ENCODE data around the gene CDH10. TPM values are rescaled to one million over a fixed set of nuclear protein-coding genes. Genes with fewer than 3 reads are reported as not detected.

The CDH10 gene
- polyA plus RNA-seq, 3 donors, result not detected

GRCh38 chr5:24589566-24589965 is 55.2 kb downstream of the CDH10 start:
- H3K27me3 Mint-ChIP-seq (ENCODE audit: low read depth in 3 of 3), result no peaks in the 10 kb centered on the region
- H3K4me3 Mint-ChIP-seq, result no peak overlapping the region
- Histone ChIP-seq H4K20me1 (ENCODE audit: insufficient read depth, low read length) (no peaks in the 10 kb centered on the region), H3K36me3 (replicated peaks in 1 of 2; ENCODE audit: control insufficient read depth in 1 of 2, insufficient read depth in 2 of 2, low read length in 2 of 2) (no peaks in the 10 kb centered on the region), H3K9me3 (replicated peaks in 1 of 2; ENCODE audit: control insufficient read depth in 1 of 2, insufficient read depth in 1 of 2, low read length in 2 of 2) (no peaks in the 10 kb centered on the region), H3K4me2 (replicated peaks; ENCODE audit: extremely low read depth, low read length, poor library complexity, severe bottlenecking) (no peak overlapping the region), H3K27ac (ENCODE audit: low read depth in 1 of 2, low read length in 2 of 2) (no peak overlapping the region), H3K79me2 (ENCODE audit: insufficient read depth, low read length) (no peaks in the 10 kb centered on the region), H3K27me3 (ENCODE audit: control insufficient read depth in 2 of 2, insufficient read depth in 2 of 2, low read length in 2 of 2) (no peaks in the 10 kb centered on the region), H2AFZ (ENCODE audit: insufficient read depth, low read depth, low read length, poor library complexity, severe bottlenecking) (no peak overlapping the region), H3K9ac (ENCODE audit: insufficient read depth, low read length, poor library complexity, severe bottlenecking) (no peak overlapping the region), H3K4me3 (replicated peaks in 1 of 3; ENCODE audit: low read depth in 2 of 3, low read length in 3 of 3) (no peak overlapping the region), H3K4me1 (ENCODE audit: control insufficient read depth in 1 of 2, insufficient read depth in 2 of 2, low read length in 2 of 2) (no peaks in the 10 kb centered on the region)
- WGBS (ENCODE audit: insufficient coverage), result no CpG with 5 or more reads among the region's 3 CpGs
- intact Hi-C loops (cut with micrococcal nuclease), result no loop called here
- no peak for DNase-seq
- no peaks in the 10 kb centered on the region for H3K36me3 Mint-ChIP-seq
- no peak overlapping the region for H3K27ac Mint-ChIP-seq
- no peaks in the 10 kb centered on the region for H3K4me1 Mint-ChIP-seq
- H3K9me3 Mint-ChIP-seq, result peaks cover 0 to 6% (median 2%) of the 10 kb centered on the region in 7 donors
- TF ChIP-seq CTCF (IDR thresholded peaks at IDR 0.05), result no peak

GRCh38 chr5:24585751-24586150 is 59.0 kb downstream of the CDH10 start:
- no peaks in the 10 kb centered on the region for H3K4me1 ChIP-seq (ENCODE audit: control insufficient read depth in 1 of 2, insufficient read depth in 2 of 2, low read length in 2 of 2)
- no peak overlapping the region for H3K4me2 ChIP-seq (replicated peaks; ENCODE audit: extremely low read depth, low read length, poor library complexity, severe bottlenecking)
- Mint-ChIP-seq H3K27me3 (ENCODE audit: low read depth in 3 of 3) (peaks cover 0 to 1% (median 0%) of the 10 kb centered on the region in 3 donors), H3K4me3 (no peak overlapping the region), H3K4me1 (no peaks in the 10 kb centered on the region), H3K36me3 (no peaks in the 10 kb centered on the region), H3K9me3 (peaks cover 0 to 6% (median 2%) of the 10 kb centered on the region in 7 donors), H3K27ac (no peak overlapping the region)
- WGBS (ENCODE audit: insufficient coverage), result 89% methylated on average over 3 of the region's 4 CpGs
- H3K9me3 ChIP-seq (replicated peaks in 1 of 2; ENCODE audit: control insufficient read depth in 1 of 2, insufficient read depth in 1 of 2, low read length in 2 of 2), result no peaks in the 10 kb centered on the region
- no peaks in the 10 kb centered on the region for H3K27me3 ChIP-seq (ENCODE audit: control insufficient read depth in 2 of 2, insufficient read depth in 2 of 2, low read length in 2 of 2)
- no peak overlapping the region for H3K4me3 ChIP-seq (replicated peaks in 1 of 3; ENCODE audit: low read depth in 2 of 3, low read length in 3 of 3)
- no peak overlapping the region for H2AFZ ChIP-seq (ENCODE audit: insufficient read depth, low read depth, low read length, poor library complexity, severe bottlenecking)
- no peak overlapping the region for H3K27ac ChIP-seq (ENCODE audit: low read depth in 1 of 2, low read length in 2 of 2)
- H3K36me3 ChIP-seq (replicated peaks in 1 of 2; ENCODE audit: control insufficient read depth in 1 of 2, insufficient read depth in 2 of 2, low read length in 2 of 2), result no peaks in the 10 kb centered on the region
- H3K79me2 ChIP-seq (ENCODE audit: insufficient read depth, low read length), result no peaks in the 10 kb centered on the region
- H4K20me1 ChIP-seq (ENCODE audit: insufficient read depth, low read length), result no peaks in the 10 kb centered on the region
- no peak for TF ChIP-seq CTCF (IDR thresholded peaks at IDR 0.05)
- no peak overlapping the region for H3K9ac ChIP-seq (ENCODE audit: insufficient read depth, low read length, poor library complexity, severe bottlenecking)
- intact Hi-C loops (cut with micrococcal nuclease), result no loop called here
- no peak for DNase-seq
